NCI-H2227 treated with DMSO at 0.1 percent for 48 hours (cell line): ENCODE results near the gene CRKL.
"Not testable (repeated sequence)": the region's sequence is repeated elsewhere in the genome, so short reads cannot be mapped to it uniquely, and the experiment has no call there.

Experiments
- DNase-seq: peaks from one replicate; lab custom pipeline; 2025; lab: John Stamatoyannopoulos, UW

CRKL gene

DNA sequence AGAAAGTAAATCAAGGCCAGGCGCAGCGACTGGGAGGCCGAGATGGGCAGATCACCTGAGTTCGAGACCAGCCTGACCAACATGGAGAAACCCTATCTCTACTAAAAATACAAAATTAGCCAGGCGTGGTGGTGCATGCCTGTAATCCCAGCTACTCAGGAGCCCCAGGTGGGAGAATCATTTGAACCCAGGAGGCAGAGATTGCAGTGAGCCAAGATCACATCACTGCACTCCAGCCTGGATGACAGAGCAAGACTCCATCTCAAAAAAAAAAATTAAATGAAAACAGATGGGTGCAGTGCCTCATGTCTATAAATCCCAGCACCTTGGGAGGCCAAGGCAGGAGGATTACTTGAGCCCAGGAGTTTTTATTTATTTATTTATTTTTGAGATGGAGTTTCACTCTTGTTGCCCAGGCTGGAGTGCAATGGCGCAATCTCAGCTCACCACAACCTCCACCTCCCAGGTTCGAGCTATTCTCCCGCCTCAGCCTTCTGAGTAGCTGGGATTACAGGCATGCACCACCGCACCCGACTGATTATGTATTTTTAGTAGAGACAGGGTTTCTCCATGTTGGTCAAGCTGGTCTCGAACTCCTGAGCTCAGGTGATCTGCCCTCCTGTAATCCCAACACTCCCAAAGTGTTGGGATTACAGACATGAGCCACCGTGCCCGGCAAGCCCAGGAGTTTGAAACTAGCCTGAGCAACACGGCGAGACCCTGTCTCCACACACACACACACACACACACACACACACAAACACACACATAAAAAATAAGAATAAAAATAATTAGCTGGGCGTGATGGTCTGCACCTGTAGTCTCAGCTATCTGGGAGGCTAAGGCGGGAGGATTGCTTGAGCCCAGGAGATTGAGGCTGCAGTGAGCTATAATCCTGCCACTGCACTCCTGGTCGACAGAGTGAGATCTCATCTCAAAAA is 15.8 kb upstream of the CRKL start:
- not testable (repeated sequence) for DNase-seq

DNA sequence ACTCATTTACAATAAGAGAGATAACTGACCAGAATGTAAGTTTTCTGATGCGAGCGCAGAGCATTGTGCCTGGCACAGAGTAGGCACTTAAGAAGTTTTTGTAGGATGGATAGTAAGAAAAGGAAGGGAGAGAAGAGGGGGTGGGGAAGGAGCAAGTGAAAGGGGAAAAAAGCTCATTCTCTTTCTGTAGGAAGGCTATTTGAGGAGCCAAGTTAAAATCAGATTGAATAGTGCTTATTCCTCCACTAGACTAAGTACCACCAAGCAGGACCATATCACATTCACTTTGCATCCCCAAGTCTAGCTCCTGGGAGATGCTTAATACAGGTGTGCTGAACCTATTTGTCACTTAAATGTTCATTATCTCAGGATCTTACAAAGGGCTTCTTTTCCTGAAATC is 14.1 kb upstream of the CRKL start:
- DNase-seq, result no peak

DNA sequence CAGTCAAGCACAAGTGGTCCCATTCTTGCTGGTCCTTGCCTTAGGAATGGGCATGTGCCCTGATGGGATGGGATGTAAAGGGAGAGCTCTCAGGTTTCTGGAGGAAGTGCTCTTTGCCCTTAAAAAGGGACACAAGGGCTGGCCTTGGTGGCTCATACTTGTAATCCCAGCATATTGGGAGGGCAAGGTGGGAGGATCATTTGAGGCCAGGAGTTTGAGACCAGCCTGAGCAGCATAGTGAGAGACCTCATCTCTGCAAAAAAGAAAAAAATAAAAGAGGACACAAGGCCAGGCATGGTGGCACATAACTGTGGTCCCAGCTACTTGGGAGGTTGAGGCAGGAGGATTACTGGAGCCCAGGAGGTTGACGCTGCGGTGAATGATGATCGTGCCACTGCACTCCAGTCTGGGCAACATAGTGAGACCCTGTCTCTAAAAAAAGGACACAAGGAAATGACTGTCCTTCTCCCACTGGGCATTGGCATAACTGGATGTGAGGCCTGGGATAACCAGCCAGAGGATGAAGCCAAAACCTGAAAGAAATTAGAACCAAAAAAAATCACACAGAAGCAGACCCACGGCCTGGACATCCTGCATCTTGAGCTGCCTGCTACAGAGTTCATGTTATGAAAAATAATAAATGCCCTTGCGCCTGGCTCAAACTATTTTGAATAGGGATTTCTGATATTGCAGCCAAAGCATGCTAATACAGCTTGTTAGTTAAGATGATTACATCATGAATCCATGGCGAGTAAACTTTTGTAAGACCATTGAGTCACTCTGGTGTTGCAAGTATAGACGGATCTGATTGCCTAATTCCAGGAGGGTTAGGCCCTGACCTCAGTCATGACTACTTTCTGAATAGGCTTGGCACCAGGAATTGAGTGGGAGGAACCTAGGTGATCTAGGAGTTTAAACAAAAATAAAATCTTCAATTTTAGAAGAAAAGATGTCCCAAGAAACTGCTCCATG is 12.9 kb upstream of the CRKL start:
- no peak for DNase-seq

DNA sequence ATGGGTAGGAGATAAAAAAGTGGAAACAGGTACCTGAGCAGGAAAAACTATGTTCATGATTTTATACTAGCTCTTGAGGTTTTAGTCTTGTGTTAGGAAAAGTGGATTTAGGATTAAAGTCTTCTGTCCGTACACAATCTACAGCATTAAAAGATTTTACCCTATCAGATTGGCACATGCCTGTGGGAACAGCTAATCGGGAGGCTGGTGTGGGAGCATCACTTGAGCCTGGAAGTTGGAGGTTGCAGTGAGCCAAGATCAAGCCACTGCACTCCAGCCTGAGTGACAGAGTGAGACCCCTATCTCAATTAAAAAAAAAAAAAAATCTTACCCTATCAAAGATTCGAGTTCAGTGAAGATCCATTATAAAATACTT is 12.2 kb upstream of the CRKL start:
- DNase-seq, result no peak

DNA sequence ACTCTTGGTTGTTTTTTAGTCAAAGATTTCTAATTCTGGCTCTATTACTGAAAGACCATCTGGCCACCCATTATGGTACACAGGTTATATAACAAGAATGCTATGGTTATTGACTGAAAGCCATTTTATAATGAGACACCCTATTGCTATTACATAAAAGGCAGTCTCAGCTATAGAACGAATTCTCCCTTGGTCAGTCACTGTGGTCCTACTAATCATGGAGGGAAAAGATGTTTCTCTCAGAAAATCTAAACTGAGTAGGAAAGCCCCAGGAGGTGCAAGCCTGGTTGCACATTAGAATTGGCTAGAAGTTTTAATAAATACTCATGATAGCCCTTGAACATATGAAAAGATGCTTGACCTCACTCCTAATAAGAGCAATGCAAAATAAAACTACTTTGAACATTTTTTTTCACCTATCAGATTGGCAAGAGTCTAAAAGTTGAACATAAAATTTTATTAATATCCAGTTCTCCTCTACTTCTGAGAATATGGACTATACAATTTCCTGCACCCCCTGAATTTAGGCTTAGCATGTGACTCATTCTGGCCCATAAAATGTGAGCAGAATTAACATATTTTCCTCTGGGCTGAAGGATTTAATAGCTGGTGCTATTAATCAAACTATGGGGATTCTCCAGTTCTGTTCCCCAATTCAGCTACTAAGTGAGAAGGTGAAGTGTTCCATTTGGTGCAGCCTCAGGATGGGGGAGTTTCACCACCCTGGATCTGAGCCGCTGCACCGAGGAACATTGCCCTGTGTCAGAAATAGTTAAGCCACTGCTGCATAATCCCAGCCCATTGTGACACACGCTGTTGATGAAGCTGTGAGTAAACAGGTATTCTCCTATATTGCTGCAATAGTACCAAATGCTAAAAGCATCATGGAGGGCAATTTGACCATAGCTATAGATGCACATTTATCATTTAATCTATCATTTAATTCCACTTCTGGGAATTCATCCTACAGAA is 11.5 kb upstream of the CRKL start:
- DNase-seq, result no peak

DNA sequence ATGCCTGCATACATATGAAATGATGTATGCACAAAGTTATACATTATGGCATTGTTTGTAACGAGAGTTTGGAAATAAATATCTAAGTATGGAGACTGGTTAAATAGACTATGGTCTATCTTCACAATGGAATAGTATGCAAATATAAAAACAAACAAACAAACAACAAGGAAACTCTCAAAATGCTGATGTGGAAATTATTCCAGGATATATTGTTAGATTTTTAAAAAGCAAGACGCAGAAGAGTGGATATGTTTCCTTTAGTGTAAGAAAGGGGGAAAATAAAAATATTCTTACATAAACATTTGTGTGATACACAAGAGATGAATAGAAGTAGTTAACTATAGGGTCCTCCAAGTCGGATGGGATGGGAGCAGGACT is 10.8 kb upstream of the CRKL start:
- DNase-seq, result no peak

DNA sequence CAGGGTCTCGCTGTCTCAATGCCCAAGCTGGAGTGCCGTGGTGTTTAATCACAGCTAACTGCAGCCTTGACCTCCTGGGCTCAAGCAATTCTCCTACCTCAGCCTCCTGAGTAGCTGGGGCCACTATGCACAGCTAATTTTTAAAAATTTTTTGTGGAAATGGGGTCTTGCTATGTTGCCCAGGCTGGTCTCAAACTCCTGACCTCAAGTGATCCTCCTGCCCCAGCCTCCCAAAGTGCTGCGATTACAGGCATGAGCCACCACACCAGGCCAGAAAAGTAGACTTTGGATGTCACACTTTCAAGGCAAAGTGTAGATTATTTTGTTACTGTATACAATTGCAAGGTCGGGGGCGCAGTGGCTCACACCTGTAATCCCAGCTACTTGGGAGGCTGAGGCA is 8.5 kb upstream of the CRKL start:
- not testable (repeated sequence) for DNase-seq

DNA sequence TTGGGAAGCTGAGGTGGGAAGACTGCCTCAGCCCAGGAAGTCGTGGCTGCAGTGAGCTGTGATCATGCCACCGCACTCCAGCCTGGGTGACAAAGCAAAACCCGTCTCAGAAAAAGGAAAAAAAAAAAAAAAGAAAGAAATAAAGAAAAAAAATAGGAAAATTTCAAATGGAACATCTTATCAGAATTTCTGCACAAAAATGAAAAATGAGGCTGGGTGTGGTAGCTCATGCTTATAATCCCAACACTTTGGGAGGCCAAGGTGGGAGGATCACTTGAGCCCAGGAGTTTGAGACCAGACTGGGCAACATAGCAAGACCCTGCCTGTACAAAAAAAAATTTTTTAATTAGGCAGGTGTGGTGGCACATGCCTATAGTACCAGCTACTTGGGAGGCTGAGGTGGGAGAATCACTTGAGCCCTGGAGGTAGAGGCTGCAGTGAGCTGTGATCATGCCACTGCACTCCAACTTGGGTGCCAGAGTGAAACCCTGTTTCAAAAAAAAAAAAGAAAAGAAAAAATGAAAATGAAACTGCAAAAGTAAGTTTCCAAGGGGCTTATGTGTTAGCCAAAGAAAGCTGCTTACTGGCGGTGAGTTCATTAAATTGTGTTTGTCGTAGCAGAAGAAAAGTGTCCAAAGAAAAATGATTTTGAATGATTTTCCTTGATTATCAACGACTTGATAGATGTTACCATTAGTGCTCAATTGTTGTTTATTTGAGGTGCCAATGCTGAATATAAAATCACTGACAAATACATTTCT is 7.5 kb upstream of the CRKL start:
- no peak for DNase-seq

DNA sequence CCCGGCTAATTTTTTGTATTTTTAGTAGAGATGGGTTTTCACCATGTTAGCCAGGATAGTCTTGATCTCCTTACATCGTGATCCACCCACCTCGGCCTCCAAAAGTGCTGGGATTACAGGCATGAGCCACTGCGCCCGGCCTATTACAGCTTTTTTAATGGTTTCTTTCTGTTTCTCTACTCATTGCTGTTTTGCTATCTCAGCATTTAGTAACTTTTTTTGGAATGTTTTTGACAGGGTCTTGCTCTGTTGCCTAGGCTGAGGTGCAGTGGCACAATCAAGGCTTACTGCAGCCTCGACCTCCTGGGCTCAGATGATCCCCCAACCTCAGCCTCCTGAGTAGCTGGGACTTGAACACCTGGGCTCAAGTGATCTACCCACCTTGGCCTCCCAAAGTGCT is 4.7 kb upstream of the CRKL start:
- no peak for DNase-seq

DNA sequence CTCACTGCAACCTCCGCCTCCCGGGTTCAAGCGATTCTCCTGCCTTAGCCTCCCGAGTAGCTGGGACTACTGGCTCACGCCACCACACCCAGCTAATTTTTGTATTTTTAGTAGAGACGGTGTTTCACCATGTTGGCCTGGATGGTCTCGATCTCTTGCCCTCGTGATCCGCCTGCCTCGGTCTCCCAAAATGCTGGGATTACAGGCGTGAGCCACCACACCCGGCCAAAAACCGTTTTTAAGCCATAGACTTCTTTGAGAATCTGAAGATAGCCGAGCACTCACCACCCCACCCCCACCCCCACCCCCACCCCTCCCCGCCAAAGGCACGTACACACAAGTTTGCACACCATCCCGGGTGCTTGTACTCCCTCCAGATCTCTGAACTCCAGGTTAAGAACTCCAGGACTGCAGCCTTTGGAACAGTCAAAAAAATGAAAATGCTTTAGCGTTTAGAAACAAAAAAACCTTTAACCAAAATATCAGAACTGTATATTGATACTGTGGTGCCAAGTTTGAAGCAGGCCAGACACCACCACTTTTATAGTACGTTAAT is 1.5 kb downstream of the CRKL start:
- DNase-seq, result no peak

DNA sequence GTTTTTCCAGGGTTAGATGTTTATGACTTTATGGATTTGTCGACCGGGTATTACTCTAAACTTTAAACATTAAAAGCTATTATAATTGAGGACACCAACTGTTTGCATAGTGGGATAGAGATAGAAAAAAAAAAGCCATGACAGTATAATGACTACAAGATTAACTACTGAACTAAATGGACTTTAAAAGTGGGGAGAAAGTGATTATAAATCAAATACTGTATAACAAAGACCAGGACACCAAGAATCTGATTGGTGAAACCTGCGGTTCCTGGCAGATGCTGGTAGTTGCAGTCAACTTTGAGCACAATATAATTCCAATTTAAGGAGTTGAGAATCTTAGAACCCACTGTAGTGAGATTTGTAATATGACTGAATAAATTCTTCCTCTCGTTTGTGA is 2.5 kb downstream of the CRKL start:
- DNase-seq, result no peak

DNA sequence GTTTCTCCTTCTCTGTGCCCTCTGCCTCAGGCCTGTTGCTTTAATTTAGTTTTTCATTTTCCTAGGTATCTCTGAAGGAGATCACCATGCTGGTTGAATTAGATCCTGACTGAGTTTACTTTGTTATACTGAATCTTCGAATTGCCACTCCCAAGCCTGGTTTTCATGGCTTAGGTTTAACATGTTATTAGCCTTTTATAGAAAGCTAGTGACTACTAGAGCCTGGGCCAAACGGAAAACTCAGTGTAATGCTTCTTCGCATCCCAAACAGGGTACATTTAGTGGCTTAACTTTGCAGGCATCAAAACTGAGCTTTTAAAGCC is 3.6 kb downstream of the CRKL start:
- DNase-seq, result no peak

DNA sequence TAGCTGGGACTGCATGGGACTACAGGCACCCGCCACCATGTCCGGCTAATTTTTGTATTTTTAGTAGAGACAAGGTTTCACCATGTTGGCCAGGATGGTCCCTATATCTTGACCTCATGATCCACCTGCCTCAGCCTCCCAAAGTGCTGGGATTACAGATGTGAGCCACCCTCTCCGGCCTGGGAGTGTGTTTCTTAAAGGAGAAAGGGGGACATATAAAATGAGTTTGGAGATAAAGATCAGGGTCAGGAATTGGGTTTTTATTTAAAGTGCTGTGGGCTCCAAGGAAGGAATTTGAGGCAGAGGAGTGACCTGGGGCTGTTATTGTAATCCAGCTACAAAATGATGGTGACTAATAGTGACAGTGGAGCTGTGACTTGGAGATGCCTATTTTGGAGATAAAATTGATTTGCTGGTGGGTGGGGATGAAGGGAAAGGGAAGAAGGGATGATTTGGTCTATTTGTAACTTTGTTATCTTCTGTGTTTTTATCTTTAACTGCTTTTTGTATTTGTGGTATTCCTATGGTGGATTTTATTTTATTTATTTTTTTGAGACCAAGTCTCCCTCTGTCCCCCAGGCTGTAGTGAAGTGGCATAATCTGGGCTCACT is 5.0 kb downstream of the CRKL start:
- no peak for DNase-seq

DNA sequence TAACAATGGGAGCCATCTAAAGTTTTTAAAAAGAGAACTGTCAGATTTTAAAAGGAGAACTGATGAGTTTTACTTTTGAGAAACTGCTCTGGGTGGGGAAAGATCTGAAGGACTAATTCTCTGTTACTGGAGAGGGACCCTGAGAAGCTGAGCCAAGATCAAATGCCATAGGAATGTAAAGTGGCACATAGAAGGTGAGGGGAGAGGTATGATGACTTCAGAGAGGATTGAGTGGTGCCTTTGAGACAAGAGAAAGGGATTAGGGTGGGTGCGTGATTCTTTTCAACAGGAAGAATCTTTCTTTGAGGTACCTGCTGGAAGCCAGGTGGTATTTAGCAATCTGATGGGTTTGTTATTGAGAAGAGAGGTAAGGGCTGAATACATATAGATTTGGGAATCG is 9.0 kb downstream of the CRKL start:
- no peak for DNase-seq

DNA sequence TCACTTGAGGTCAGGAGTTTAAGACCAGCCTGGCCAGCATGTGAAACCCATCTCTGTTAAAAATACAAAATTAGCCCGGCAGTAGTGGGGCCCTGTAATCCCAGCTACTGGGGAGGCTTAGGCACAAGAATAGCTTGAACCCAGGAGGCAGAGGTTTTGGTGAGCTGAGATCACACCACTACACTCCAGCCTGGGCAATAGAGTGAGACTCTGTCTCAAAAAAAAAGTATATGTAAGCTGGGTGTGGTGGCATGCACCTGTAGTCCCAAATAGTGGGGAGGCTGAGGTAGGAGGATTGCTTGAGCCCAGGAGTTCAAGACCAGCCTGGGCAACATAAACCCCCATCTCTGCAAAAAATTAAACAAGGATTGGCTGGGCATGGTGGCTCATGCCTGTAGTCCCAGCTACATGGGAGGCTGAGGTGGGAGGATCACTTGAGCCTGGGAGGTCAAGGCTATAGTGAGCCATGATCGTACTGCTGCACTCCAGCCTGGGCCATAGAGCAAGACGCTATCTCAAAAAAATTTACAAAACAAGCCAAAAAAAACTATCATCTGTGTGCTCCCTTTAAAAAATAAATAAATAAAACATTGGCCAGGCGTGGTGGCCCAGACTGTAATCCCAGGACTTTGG is 10.8 kb downstream of the CRKL start:
- no peak for DNase-seq

DNA sequence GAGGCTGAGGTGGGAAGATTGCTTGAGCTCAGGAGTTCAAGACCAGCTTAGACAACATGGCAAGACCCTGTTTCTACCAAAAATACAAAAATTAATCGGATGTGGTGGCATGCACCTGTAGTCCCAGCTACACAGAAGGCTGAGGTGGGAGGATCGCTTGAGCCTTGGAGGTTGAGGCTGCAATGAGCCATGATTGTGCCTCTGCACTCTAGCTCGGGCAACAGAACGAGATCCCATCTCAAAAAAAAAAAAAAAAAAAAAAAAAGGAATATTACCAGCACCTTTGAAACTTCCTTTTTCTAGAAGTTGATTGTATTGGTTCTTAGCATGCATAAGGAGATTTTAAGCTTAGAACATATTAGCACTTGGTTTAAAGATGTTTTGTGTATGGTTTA is 11.4 kb downstream of the CRKL start:
- DNase-seq, result no peak

DNA sequence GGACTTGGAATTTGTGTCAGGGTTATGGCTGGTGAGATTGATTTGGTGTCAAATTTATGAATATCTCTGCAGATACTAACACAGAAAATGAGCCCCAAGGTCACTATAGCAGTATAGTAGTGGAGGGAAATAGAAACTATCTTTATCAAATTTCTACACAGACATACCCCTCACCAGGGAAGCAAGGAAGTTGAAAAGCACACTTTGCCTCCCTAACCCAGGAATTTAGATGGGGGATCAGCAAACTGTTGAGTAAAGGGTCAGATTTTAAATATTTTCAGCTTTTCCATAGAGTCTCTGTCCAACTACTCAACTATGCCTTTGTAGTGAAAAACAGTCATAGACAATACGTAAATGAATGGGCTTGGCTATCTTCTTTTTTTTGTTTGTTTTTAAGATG is 12.8 kb downstream of the CRKL start:
- no peak for DNase-seq

DNA sequence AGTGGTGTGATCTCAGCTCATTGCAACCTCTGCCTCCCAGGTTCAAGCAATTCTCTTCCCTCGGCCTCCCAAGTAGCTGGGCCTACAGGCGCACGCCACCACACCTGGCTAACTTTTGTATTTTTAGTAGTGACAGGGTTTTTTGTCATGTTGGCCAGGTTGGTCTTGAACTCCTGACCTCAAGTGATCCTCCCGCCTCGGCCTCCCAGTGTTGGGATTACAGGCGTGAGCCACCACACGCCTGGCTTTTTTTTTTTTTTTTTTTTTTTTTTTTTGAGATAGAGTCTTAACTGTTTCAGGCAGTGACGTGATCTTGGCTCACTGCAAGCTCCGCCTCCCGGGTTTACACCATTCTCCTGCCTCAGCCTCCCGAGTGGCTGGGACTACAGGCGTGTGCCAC is 13.2 kb downstream of the CRKL start:
- not testable (repeated sequence) for DNase-seq

DNA sequence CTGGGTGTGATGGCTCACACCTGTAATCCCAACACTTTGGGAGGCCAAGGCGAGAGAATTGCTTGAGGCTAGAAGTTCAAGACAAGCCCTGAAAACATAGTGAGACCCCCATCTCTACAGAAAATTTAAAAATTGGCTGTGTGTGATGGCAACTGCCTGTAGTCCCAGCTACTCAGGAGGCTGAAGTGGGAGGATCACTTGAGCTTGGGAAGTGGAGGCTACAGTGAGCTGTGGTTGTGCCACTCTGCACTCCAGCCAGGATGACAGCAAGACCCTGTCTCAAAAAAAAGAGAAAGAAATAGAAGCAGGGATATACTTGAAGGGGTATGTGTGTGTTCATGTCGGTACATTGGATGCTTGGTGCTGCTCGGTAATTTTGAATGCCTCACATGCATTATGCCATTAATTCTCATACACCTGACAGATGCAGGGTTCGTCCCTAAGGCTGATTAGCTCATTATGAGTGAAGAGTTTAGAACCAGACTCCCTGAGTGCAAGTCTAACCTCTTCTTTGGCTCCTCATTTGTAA is 14.0 kb downstream of the CRKL start:
- no peak for DNase-seq

DNA sequence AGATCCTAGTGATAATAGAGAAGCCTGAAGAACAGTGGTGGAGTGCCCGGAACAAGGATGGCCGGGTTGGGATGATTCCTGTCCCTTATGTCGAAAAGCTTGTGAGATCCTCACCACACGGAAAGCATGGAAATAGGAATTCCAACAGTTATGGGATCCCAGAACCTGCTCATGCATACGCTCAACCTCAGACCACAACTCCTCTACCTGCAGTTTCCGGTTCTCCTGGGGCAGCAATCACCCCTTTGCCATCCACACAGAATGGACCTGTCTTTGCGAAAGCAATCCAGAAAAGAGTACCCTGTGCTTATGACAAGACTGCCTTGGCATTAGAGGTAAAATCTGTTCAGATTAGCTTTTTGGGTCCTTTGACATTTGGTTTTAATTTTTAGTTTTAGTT is 16.7 kb downstream of the CRKL start:
- no peak for DNase-seq
